ENCODE results near the gene PLAAT4. TPM values are rescaled to one million over a fixed set of nuclear protein-coding genes. Genes with fewer than 3 reads are reported as not detected.

Gene PLAAT4
- total and polyA plus RNA-seq, 2 experiments from 2014 or later: 0.69 to 4.6 TPM

DNA sequence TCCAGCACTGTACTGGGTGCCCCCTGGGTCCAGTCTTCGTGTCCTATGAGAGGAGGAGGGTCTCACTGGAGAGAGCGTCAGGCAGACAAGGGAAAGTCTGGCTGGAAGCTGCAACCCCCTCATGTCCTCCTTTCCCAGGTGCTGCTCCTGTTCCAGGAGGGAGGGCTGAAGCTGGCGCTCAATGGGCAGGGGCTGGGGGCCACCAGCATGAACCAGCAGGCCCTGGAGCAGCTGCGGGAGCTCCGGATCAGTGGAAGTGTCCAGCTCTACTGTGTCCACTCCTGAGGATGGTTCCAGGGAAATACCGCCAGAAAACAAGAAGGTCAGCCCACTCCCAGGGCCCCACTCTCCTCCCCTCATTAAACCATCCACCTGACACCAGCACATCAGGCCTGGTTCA lies 20.5 kb upstream of the PLAAT4 start:
- Histone ChIP-seq H3K4me1 (ENCODE audit: insufficient read depth) (no peaks in the 10 kb centered on the region), H4K20me1 (replicated peaks; ENCODE audit: insufficient read depth) (no peaks in the 10 kb centered on the region), H3K4me3 (no peak overlapping the region), H3K79me2 (replicated peaks; ENCODE audit: insufficient read depth) (no peaks in the 10 kb centered on the region), H3K36me3 (ENCODE audit: insufficient read depth) (peaks cover 8% of the 10 kb centered on the region; the same call in 1 of the 2 replicates), H2AFZ (no peak overlapping the region), H3K27ac (ENCODE audit: low read depth) (no peak overlapping the region), H3K27me3 (ENCODE audit: insufficient read depth) (no peaks in the 10 kb centered on the region), H3F3A (replicated peaks; ENCODE audit: low read depth) (no peaks in the 10 kb centered on the region), H3K4me2 (no peak overlapping the region), H3K9me2 (ENCODE audit: insufficient read depth) (no peaks in the 10 kb centered on the region; the same call in 1 of the 2 replicates)
- DNase-seq (ENCODE audit: low spot score) (no peak), ATAC-seq (no peak)
- Mint-ChIP-seq H3K27ac (no peak overlapping the region), H3K27me3 (ENCODE audit: insufficient read depth, low read depth, poor library complexity) (no peaks in the 10 kb centered on the region), H3K9me3 (peaks cover 13% of the 10 kb centered on the region), H3K4me1 (peaks cover 2% of the 10 kb centered on the region; the same call in 2 of the 3 replicates), H3K36me3 (ENCODE audit: low read depth) (peaks cover 10% of the 10 kb centered on the region; the same call in 2 of the 3 replicates), H3K4me3 (no peak overlapping the region)
- TF ChIP-seq ZNF331 (CRISPR knock-in tag; IDR thresholded peaks at IDR 0.05; ENCODE audit: low read depth): no peak
- TF ChIP-seq, protein P1, sequence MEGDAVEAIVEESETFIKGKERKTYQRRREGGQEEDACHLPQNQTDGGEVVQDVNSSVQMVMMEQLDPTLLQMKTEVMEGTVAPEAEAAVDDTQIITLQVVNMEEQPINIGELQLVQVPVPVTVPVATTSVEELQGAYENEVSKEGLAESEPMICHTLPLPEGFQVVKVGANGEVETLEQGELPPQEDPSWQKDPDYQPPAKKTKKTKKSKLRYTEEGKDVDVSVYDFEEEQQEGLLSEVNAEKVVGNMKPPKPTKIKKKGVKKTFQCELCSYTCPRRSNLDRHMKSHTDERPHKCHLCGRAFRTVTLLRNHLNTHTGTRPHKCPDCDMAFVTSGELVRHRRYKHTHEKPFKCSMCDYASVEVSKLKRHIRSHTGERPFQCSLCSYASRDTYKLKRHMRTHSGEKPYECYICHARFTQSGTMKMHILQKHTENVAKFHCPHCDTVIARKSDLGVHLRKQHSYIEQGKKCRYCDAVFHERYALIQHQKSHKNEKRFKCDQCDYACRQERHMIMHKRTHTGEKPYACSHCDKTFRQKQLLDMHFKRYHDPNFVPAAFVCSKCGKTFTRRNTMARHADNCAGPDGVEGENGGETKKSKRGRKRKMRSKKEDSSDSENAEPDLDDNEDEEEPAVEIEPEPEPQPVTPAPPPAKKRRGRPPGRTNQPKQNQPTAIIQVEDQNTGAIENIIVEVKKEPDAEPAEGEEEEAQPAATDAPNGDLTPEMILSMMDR (conservative IDR thresholded peaks at IDR 0.05; ENCODE audit: low read depth in 2 of 2): no peak
- no peak for TF ChIP-seq CREB1 (CRISPR knock-in tag; IDR thresholded peaks at IDR 0.05; ENCODE audit: low read depth)

DNA sequence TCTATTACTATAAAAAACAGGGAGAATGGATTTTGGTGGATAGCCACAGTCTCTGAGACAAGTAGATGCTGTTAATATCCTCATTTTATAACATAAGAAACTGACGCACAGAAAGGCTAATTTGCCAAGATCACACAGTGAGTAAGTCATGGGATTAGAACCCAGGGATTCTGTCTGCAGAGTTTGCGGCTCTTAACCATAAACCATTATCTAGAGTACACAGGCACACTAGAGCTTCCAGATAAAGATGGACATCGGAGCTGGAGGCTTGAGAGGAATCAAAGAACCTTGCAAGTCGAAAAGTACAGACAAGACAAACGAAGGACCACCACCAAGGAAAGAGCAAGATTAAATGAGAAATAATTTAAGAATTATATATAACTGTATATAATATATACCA lies 19.5 kb upstream of the PLAAT4 start:
- Histone ChIP-seq H3K36me3 (ENCODE audit: insufficient read depth) (peaks cover 11% of the 10 kb centered on the region; the same call in 1 of the 2 replicates), H2AFZ (no peak overlapping the region), H3K4me1 (ENCODE audit: insufficient read depth) (no peaks in the 10 kb centered on the region), H4K20me1 (replicated peaks; ENCODE audit: insufficient read depth) (no peaks in the 10 kb centered on the region), H3K4me3 (no peak overlapping the region), H3K27ac (ENCODE audit: low read depth) (no peak overlapping the region), H3K27me3 (ENCODE audit: insufficient read depth) (no peaks in the 10 kb centered on the region), H3K9me2 (ENCODE audit: insufficient read depth) (peaks cover 4% of the 10 kb centered on the region; the same call in 1 of the 2 replicates), H3K79me2 (replicated peaks; ENCODE audit: insufficient read depth) (no peaks in the 10 kb centered on the region), H3K4me2 (no peak overlapping the region), H3F3A (replicated peaks; ENCODE audit: low read depth) (no peaks in the 10 kb centered on the region)
- Mint-ChIP-seq H3K27me3 (ENCODE audit: insufficient read depth, low read depth, poor library complexity) (no peaks in the 10 kb centered on the region), H3K36me3 (ENCODE audit: low read depth) (peaks cover 10% of the 10 kb centered on the region; the same call in 2 of the 3 replicates), H3K4me3 (no peak overlapping the region), H3K4me1 (no peaks in the 10 kb centered on the region), H3K27ac (no peak overlapping the region), H3K9me3 (peaks cover 19% of the 10 kb centered on the region)
- DNase-seq (ENCODE audit: low spot score) (no peak), ATAC-seq (no peak)
- TF ChIP-seq POLR2AphosphoS5 (IDR thresholded peaks at IDR 0.05; ENCODE audit: low read depth): no peak
- no peak for TF ChIP-seq STAT1 (IDR thresholded peaks at IDR 0.05; ENCODE audit: unreplicated experiment)
- TF ChIP-seq, protein P1 (conservative IDR thresholded peaks at IDR 0.05; ENCODE audit: low read depth in 2 of 2): no peak
- TF ChIP-seq, protein P2, sequence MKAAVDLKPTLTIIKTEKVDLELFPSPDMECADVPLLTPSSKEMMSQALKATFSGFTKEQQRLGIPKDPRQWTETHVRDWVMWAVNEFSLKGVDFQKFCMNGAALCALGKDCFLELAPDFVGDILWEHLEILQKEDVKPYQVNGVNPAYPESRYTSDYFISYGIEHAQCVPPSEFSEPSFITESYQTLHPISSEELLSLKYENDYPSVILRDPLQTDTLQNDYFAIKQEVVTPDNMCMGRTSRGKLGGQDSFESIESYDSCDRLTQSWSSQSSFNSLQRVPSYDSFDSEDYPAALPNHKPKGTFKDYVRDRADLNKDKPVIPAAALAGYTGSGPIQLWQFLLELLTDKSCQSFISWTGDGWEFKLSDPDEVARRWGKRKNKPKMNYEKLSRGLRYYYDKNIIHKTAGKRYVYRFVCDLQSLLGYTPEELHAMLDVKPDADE (IDR thresholded peaks at IDR 0.05): no peak
- no peak for TF ChIP-seq NANOG (IDR thresholded peaks at IDR 0.05; ENCODE audit: borderline replicate concordance)
- no peak for TF ChIP-seq ZNF114 (CRISPR knock-in tag; IDR thresholded peaks at IDR 0.05)
- TF ChIP-seq, protein P3, sequence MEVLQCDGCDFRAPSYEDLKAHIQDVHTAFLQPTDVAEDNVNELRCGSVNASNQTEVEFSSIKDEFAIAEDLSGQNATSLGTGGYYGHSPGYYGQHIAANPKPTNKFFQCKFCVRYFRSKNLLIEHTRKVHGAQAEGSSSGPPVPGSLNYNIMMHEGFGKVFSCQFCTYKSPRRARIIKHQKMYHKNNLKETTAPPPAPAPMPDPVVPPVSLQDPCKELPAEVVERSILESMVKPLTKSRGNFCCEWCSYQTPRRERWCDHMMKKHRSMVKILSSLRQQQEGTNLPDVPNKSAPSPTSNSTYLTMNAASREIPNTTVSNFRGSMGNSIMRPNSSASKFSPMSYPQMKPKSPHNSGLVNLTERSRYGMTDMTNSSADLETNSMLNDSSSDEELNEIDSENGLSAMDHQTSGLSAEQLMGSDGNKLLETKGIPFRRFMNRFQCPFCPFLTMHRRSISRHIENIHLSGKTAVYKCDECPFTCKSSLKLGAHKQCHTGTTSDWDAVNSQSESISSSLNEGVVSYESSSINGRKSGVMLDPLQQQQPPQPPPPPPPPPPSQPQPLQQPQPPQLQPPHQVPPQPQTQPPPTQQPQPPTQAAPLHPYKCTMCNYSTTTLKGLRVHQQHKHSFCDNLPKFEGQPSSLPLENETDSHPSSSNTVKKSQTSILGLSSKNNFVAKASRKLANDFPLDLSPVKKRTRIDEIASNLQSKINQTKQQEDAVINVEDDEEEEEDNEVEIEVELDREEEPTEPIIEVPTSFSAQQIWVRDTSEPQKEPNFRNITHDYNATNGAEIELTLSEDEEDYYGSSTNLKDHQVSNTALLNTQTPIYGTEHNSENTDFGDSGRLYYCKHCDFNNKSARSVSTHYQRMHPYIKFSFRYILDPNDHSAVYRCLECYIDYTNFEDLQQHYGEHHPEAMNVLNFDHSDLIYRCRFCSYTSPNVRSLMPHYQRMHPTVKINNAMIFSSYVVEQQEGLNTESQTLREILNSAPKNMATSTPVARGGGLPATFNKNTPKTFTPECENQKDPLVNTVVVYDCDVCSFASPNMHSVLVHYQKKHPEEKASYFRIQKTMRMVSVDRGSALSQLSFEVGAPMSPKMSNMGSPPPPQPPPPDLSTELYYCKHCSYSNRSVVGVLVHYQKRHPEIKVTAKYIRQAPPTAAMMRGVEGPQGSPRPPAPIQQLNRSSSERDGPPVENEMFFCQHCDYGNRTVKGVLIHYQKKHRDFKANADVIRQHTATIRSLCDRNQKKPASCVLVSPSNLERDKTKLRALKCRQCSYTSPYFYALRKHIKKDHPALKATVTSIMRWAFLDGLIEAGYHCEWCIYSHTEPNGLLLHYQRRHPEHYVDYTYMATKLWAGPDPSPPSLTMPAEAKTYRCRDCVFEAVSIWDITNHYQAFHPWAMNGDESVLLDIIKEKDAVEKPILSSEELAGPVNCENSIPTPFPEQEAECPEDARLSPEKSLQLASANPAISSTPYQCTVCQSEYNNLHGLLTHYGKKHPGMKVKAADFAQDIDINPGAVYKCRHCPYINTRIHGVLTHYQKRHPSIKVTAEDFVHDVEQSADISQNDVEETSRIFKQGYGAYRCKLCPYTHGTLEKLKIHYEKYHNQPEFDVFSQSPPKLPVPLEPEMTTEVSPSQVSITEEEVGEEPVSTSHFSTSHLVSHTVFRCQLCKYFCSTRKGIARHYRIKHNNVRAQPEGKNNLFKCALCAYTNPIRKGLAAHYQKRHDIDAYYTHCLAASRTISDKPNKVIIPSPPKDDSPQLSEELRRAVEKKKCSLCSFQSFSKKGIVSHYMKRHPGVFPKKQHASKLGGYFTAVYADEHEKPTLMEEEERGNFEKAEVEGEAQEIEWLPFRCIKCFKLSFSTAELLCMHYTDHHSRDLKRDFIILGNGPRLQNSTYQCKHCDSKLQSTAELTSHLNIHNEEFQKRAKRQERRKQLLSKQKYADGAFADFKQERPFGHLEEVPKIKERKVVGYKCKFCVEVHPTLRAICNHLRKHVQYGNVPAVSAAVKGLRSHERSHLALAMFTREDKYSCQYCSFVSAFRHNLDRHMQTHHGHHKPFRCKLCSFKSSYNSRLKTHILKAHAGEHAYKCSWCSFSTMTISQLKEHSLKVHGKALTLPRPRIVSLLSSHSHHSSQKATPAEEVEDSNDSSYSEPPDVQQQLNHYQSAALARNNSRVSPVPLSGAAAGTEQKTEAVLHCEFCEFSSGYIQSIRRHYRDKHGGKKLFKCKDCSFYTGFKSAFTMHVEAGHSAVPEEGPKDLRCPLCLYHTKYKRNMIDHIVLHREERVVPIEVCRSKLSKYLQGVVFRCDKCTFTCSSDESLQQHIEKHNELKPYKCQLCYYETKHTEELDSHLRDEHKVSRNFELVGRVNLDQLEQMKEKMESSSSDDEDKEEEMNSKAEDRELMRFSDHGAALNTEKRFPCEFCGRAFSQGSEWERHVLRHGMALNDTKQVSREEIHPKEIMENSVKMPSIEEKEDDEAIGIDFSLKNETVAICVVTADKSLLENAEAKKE (CRISPR knock-in tag; IDR thresholded peaks at IDR 0.05): no peak
- TF ChIP-seq JUNB (IDR thresholded peaks at IDR 0.05; ENCODE audit: unreplicated experiment): no peak
- no peak for TF ChIP-seq CREB1 (CRISPR knock-in tag; IDR thresholded peaks at IDR 0.05; ENCODE audit: low read depth)
- TF ChIP-seq EZH2phosphoT487 (IDR thresholded peaks at IDR 0.05; ENCODE audit: unreplicated experiment): no peak
